ENCODE measurements around the gene WDR88. TPM values are rescaled to one million over a fixed set of nuclear protein-coding genes. Genes with fewer than 3 reads are reported as not detected.

Gene WDR88
- total and polyA plus RNA-seq, 10 of the 15 experiments (the other 5 are each of a cell fraction or from before 2014, with no cell fraction given), result 0.19 to 0.34 TPM; not detected in 8

DNA sequence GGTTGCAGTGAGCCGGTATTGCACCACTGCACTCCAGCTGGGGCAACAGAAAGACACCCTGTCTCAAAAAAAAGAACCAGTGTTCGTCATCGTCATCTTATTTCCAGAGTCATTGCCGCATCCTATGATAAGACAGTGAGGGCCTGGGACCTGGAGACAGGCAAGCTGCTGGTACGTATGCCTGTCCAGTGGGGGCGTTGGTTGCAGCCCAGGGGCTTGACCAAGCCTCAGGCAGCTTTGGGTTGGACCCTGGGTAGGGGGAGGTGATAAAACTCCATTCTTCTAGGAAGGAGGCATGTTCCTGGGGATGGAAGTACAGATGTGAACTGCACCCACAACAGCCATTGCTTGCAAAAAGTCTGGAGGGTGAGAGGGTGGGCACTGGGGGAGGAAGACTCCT, 15.6 kb downstream of the WDR88 start:
- POLR2A ChIA-PET, result no interaction called here
- no peaks in the 10 kb centered on the region for H3K79me2 ChIP-seq (ENCODE audit: control insufficient read depth, insufficient read depth, low read length)
- H3K27ac ChIP-seq (ENCODE audit: control insufficient read depth, insufficient read depth), result no peak overlapping the region
- TF ChIP-seq IKZF1 (conservative IDR thresholded peaks at IDR 0.05) (no peak), GABPA (IDR thresholded peaks at IDR 0.05; ENCODE audit: low read depth) (no peak), ZNF274 (IDR thresholded peaks at IDR 0.05; ENCODE audit: insufficient read depth, insufficient read length) (no peak), POLR2AphosphoS5 (IDR thresholded peaks at IDR 0.05; ENCODE audit: low read length) (no peak), ZSCAN29 (IDR thresholded peaks at IDR 0.05) (no peak), ATF7 (IDR thresholded peaks at IDR 0.05; ENCODE audit: low read depth) (no peak), RCOR1 (conservative IDR thresholded peaks at IDR 0.05; ENCODE audit: low read depth, low read length) (no peak), SP1 (IDR thresholded peaks at IDR 0.05; ENCODE audit: low read depth, low read length) (no peak), IRF4 (IDR thresholded peaks at IDR 0.05; ENCODE audit: low read depth, low read length) (no peak), CBX5 (IDR thresholded peaks at IDR 0.05; ENCODE audit: low read depth) (no peak), DPF2 (IDR thresholded peaks at IDR 0.05) (no peak), ZNF622 (IDR thresholded peaks at IDR 0.05) (no peak), STAT3 (IDR thresholded peaks at IDR 0.05; ENCODE audit: low read depth, low read length) (no peak)
- TF ChIP-seq, protein P1, sequence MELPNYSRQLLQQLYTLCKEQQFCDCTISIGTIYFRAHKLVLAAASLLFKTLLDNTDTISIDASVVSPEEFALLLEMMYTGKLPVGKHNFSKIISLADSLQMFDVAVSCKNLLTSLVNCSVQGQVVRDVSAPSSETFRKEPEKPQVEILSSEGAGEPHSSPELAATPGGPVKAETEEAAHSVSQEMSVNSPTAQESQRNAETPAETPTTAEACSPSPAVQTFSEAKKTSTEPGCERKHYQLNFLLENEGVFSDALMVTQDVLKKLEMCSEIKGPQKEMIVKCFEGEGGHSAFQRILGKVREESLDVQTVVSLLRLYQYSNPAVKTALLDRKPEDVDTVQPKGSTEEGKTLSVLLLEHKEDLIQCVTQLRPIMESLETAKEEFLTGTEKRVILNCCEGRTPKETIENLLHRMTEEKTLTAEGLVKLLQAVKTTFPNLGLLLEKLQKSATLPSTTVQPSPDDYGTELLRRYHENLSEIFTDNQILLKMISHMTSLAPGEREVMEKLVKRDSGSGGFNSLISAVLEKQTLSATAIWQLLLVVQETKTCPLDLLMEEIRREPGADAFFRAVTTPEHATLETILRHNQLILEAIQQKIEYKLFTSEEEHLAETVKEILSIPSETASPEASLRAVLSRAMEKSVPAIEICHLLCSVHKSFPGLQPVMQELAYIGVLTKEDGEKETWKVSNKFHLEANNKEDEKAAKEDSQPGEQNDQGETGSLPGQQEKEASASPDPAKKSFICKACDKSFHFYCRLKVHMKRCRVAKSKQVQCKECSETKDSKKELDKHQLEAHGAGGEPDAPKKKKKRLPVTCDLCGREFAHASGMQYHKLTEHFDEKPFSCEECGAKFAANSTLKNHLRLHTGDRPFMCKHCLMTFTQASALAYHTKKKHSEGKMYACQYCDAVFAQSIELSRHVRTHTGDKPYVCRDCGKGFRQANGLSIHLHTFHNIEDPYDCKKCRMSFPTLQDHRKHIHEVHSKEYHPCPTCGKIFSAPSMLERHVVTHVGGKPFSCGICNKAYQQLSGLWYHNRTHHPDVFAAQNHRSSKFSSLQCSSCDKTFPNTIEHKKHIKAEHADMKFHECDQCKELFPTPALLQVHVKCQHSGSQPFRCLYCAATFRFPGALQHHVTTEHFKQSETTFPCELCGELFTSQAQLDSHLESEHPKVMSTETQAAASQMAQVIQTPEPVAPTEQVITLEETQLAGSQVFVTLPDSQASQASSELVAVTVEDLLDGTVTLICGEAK (IDR thresholded peaks at IDR 0.05; ENCODE audit: borderline replicate concordance), result no peak
- 78% methylated on average over 6 of the region's 6 CpGs for WGBS (ENCODE audit: insufficient coverage, insufficient replicate concordance, low lambda C conversion rate, missing lambda C conversion rate)
- no peaks in the 10 kb centered on the region for H4K20me1 ChIP-seq (ENCODE audit: control insufficient read depth, insufficient read depth)
- CTCF ChIA-PET, result interaction anchor here (0.6 to 3.0 kb wide), 2 partner anchors 36 to 548 kb away, joined by 3 to 15 read pairs; no protein-coding TSS in a partner anchor
- no peaks in the 10 kb centered on the region for H3K9me3 ChIP-seq (replicated peaks; ENCODE audit: control insufficient read depth, insufficient read depth, low read length)
- H3K36me3 ChIP-seq (ENCODE audit: control insufficient read depth in 2 of 2, insufficient read depth in 2 of 2, low read length in 1 of 2), result no peaks in the 10 kb centered on the region
- intact Hi-C loops (cut with micrococcal nuclease; ENCODE audit: unreplicated experiment) (no loop called here), in situ Hi-C loops (cut with MboI) (no loop called here)
- no peak overlapping the region for H3K9ac ChIP-seq (ENCODE audit: control insufficient read depth, insufficient read depth, low read length)
- no TSS peak for BruUV-seq (replicated peaks)
- no peak for ATAC-seq
- FAIRE-seq, result no peak
- RAD21 ChIA-PET (ENCODE audit: unreplicated experiment), result no interaction called here
- no peaks in the 10 kb centered on the region for H3K27me3 ChIP-seq (replicated peaks in 1 of 2; ENCODE audit: control insufficient read depth in 2 of 2, insufficient read depth in 2 of 2, low read length in 1 of 2)
- H2AFZ ChIP-seq (ENCODE audit: control insufficient read depth, low read depth, low read length), result no peak overlapping the region
- no peak for DNase-seq (ENCODE audit: low read depth, low spot score)
- SMC1A ChIA-PET (ENCODE audit: uncharacterized antibody, unreplicated experiment), result interaction anchor here (0.6 to 2.2 kb wide), 3 partner anchors 12 to 37 kb away, joined by 3 to 8 read pairs (median 4); no protein-coding TSS in a partner anchor
- H3K4me1 ChIP-seq (ENCODE audit: control insufficient read depth, insufficient read depth, low read length), result no peaks in the 10 kb centered on the region
- no peak overlapping the region for H3K4me2 ChIP-seq (ENCODE audit: control insufficient read depth, insufficient read depth)
- H3K4me3 ChIP-seq, result no peak overlapping the region

Measured in GM12878 (cell line).